GM23338 (cell line): ENCODE data around the gene KDELR1. TPM values are rescaled to one million over a fixed set of nuclear protein-coding genes. Genes with fewer than 3 reads are reported as not detected.

Experiments
- ATAC-seq: fragments of 200-7000 bp; cut with Tn5 transposase; 3 replicates; pipeline ENCODE4 v1.9.1; 2020
- DNase-seq: peaks from one replicate; pipeline ENCODE4 v3.0.0-alpha.2; 2015; ENCODE audit warnings: low spot score
- H2AFZ ChIP-seq: fragments of 200-600 bp; sonication (generic); 2 replicates; pipeline ENCODE4 v1.8.0; 2016; ENCODE audit warnings: antibody characterized with exemption, mild to moderate bottlenecking, moderate library complexity
- H3F3A ChIP-seq: fragments of 200-600 bp; sonication (generic); replicated peaks from 2 replicates; pipeline ENCODE4 v1.8.0; 2017; ENCODE audit warnings: antibody characterized with exemption, mixed run types, low read depth
- H3K27ac ChIP-seq: fragments of 200-600 bp; sonication (generic); 2 replicates; pipeline ENCODE4 v1.6.1; 2016; ENCODE audit warnings: low read depth
- H3K27me3 ChIP-seq: fragments of 200-600 bp; sonication (generic); 2 replicates; pipeline ENCODE4 v1.8.0; 2016; ENCODE audit warnings: mild to moderate bottlenecking, mixed run types, moderate library complexity; ENCODE audit not compliant: insufficient read depth
- H3K36me3 ChIP-seq: fragments of 200-600 bp; sonication (generic); 2 replicates; pipeline ENCODE4 v1.8.0; 2016; ENCODE audit warnings: mild to moderate bottlenecking; ENCODE audit not compliant: insufficient read depth
- H3K4me1 ChIP-seq: fragments of 200-600 bp; sonication (generic); 2 replicates; pipeline ENCODE4 v1.8.0; 2016; ENCODE audit warnings: mild to moderate bottlenecking, moderate library complexity; ENCODE audit not compliant: insufficient read depth
- H3K4me2 ChIP-seq: fragments of 200-600 bp; sonication (generic); 2 replicates; pipeline ENCODE4 v1.7.1; 2017; ENCODE audit warnings: mixed run types
- H3K4me3 ChIP-seq: fragments of 200-600 bp; sonication (generic); 2 replicates; pipeline ENCODE4 v1.6.1; 2016; ENCODE audit warnings: mixed run types
- H3K79me2 ChIP-seq: fragments of 200-600 bp; sonication (generic); replicated peaks from 2 replicates; pipeline ENCODE4 v1.8.0; 2017; ENCODE audit warnings: mild to moderate bottlenecking; ENCODE audit not compliant: insufficient read depth
- H3K9me2 ChIP-seq: fragments of 200-600 bp; sonication (generic); 2 replicates; pipeline ENCODE4 v1.8.0; 2017; ENCODE audit not compliant: insufficient read depth
- H4K20me1 ChIP-seq: fragments of 200-600 bp; sonication (generic); replicated peaks from 2 replicates; pipeline ENCODE4 v1.8.0; 2017; ENCODE audit warnings: mild to moderate bottlenecking; ENCODE audit not compliant: insufficient read depth
- H3K27ac Mint-ChIP-seq: 2 replicates; pipeline ENCODE4 v1.8.0; 2020; ENCODE audit warnings: inconsistent platforms, mild to moderate bottlenecking, moderate library complexity, mixed read lengths
- H3K27me3 Mint-ChIP-seq: 3 replicates; pipeline ENCODE4 v1.8.0; 2022; ENCODE audit warnings: low read depth, mild to moderate bottlenecking, moderate library complexity, mixed read lengths, inconsistent platforms; ENCODE audit not compliant: insufficient read depth, poor library complexity
- H3K36me3 Mint-ChIP-seq: 3 replicates; pipeline ENCODE4 v1.8.0; 2021; ENCODE audit warnings: low read depth, mild to moderate bottlenecking, inconsistent platforms, moderate library complexity, mixed read lengths
- H3K4me1 Mint-ChIP-seq: 3 replicates; pipeline ENCODE4 v1.8.0; 2020; ENCODE audit warnings: mild to moderate bottlenecking, inconsistent platforms, mixed read lengths
- H3K4me3 Mint-ChIP-seq: 3 replicates; pipeline ENCODE4 v1.8.0; 2021; ENCODE audit warnings: moderate library complexity, mild to moderate bottlenecking, inconsistent platforms, mixed read lengths
- H3K9me3 Mint-ChIP-seq: 3 replicates; pipeline ENCODE4 v1.8.0; 2020; ENCODE audit warnings: moderate library complexity, mild to moderate bottlenecking, inconsistent platforms, mixed read lengths
- EZH2 ChIP-seq: fragments of 200-600 bp; sonication (generic); IDR thresholded peaks from one replicate; pipeline ENCODE4 v1.8.0; 2017; ENCODE audit warnings: antibody characterized with exemption, mild to moderate bottlenecking, low read depth; ENCODE audit not compliant: unreplicated experiment
- JUNB ChIP-seq: IDR thresholded peaks from one replicate; pipeline ENCODE4 v1.6.1; 2016; ENCODE audit warnings: antibody characterized with exemption; ENCODE audit not compliant: unreplicated experiment
- polyA plus RNA-seq: library from polyadenylated mRNA; unstranded; fragments of >200 nt; fragmentation: Nextera tagmentation; extraction: Ambion mirVana; gene quantifications from 2 replicates; pipeline ENCODE4 v1.2.1, GENCODE V29; 2016
- total RNA-seq: library from RNA; depleted of rRNA; stranded (reverse); fragments of >200 nt; shearing (Covaris generic); gene quantifications from 2 replicates; pipeline ENCODE4 v1.2.3, GENCODE V29; 2014
- TF ChIP-seq, protein P1 (sequence below): fragments of 250-450 bp; sonication (Bioruptor Pico); IDR thresholded peaks from 2 replicates; pipeline ENCODE4 v1.5.0; 2020; ENCODE audit warnings: mild to moderate bottlenecking, moderate library complexity
- TF ChIP-seq, protein P2 (sequence below): IDR thresholded peaks from 2 replicates; pipeline ENCODE4 v1.6.1; 2016; ENCODE audit warnings: antibody characterized with exemption
- TF ChIP-seq, protein P3 (sequence below): IDR thresholded peaks from one replicate; pipeline ENCODE4 v1.6.1; 2018; ENCODE audit warnings: antibody characterized with exemption; ENCODE audit not compliant: unreplicated experiment

The KDELR1 gene
- total and polyA plus RNA-seq, 2 experiments from 2014 or later: 176 to 184 TPM

DNA sequence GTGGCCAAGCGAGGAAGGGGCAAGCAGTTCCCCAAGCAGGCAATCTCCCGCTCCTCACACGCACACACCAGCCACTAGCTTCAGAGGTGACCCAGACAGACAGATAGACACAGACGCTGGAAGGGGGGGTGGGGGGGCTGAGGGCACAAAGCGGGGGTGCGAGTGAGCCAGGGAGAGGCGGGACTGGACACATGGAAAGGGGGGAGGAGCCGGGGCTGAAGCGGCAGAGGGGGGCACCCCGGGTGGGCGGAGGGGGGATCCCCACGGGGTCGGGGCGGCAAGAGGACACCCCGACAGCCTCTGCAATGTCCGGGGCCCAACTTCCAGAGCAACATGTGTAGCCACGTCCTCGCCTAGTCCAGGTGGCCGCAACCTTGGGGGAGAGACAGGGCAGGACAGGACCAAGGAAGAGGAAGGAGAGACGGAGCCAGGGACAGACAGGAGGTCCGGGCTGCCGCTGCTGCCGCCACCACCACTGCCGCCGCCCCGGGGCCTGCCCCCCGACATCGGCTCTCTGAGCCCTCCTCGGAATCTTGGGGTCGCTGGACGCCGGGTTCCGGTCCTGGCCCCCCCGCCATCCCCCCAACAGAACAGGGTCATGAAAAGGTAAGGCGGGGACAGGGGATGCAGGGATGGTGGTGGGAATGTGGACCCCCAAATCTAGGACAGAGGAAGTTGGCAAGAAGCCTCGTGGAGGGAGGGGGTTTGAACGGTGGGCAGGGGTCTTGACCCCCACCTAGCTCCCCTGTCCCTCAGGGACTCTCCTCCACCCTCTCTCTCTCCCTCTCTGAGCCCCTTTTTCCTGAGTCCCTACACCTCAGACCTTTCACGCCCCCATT, 3.2 kb upstream of the KDELR1 start:
- H3K79me2 ChIP-seq: peaks cover 13% of the 10 kb centered on the region
- peak overlapping the region; percentile 95 for H3K4me2 ChIP-seq
- DNase-seq: peak; percentile 50
- no peak overlapping the region for H3K27ac ChIP-seq
- no peaks in the 10 kb centered on the region for H3K9me2 ChIP-seq
- H3K27me3 ChIP-seq: peaks cover 62% of the 10 kb centered on the region
- H3K4me3 ChIP-seq: peak overlapping the region; percentile 74
- H3K36me3 ChIP-seq: no peaks in the 10 kb centered on the region
- no peak overlapping the region for H2AFZ ChIP-seq
- TF ChIP-seq, protein P1, sequence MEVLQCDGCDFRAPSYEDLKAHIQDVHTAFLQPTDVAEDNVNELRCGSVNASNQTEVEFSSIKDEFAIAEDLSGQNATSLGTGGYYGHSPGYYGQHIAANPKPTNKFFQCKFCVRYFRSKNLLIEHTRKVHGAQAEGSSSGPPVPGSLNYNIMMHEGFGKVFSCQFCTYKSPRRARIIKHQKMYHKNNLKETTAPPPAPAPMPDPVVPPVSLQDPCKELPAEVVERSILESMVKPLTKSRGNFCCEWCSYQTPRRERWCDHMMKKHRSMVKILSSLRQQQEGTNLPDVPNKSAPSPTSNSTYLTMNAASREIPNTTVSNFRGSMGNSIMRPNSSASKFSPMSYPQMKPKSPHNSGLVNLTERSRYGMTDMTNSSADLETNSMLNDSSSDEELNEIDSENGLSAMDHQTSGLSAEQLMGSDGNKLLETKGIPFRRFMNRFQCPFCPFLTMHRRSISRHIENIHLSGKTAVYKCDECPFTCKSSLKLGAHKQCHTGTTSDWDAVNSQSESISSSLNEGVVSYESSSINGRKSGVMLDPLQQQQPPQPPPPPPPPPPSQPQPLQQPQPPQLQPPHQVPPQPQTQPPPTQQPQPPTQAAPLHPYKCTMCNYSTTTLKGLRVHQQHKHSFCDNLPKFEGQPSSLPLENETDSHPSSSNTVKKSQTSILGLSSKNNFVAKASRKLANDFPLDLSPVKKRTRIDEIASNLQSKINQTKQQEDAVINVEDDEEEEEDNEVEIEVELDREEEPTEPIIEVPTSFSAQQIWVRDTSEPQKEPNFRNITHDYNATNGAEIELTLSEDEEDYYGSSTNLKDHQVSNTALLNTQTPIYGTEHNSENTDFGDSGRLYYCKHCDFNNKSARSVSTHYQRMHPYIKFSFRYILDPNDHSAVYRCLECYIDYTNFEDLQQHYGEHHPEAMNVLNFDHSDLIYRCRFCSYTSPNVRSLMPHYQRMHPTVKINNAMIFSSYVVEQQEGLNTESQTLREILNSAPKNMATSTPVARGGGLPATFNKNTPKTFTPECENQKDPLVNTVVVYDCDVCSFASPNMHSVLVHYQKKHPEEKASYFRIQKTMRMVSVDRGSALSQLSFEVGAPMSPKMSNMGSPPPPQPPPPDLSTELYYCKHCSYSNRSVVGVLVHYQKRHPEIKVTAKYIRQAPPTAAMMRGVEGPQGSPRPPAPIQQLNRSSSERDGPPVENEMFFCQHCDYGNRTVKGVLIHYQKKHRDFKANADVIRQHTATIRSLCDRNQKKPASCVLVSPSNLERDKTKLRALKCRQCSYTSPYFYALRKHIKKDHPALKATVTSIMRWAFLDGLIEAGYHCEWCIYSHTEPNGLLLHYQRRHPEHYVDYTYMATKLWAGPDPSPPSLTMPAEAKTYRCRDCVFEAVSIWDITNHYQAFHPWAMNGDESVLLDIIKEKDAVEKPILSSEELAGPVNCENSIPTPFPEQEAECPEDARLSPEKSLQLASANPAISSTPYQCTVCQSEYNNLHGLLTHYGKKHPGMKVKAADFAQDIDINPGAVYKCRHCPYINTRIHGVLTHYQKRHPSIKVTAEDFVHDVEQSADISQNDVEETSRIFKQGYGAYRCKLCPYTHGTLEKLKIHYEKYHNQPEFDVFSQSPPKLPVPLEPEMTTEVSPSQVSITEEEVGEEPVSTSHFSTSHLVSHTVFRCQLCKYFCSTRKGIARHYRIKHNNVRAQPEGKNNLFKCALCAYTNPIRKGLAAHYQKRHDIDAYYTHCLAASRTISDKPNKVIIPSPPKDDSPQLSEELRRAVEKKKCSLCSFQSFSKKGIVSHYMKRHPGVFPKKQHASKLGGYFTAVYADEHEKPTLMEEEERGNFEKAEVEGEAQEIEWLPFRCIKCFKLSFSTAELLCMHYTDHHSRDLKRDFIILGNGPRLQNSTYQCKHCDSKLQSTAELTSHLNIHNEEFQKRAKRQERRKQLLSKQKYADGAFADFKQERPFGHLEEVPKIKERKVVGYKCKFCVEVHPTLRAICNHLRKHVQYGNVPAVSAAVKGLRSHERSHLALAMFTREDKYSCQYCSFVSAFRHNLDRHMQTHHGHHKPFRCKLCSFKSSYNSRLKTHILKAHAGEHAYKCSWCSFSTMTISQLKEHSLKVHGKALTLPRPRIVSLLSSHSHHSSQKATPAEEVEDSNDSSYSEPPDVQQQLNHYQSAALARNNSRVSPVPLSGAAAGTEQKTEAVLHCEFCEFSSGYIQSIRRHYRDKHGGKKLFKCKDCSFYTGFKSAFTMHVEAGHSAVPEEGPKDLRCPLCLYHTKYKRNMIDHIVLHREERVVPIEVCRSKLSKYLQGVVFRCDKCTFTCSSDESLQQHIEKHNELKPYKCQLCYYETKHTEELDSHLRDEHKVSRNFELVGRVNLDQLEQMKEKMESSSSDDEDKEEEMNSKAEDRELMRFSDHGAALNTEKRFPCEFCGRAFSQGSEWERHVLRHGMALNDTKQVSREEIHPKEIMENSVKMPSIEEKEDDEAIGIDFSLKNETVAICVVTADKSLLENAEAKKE: no peak
- no peak for TF ChIP-seq JUNB
- TF ChIP-seq, protein P2, sequence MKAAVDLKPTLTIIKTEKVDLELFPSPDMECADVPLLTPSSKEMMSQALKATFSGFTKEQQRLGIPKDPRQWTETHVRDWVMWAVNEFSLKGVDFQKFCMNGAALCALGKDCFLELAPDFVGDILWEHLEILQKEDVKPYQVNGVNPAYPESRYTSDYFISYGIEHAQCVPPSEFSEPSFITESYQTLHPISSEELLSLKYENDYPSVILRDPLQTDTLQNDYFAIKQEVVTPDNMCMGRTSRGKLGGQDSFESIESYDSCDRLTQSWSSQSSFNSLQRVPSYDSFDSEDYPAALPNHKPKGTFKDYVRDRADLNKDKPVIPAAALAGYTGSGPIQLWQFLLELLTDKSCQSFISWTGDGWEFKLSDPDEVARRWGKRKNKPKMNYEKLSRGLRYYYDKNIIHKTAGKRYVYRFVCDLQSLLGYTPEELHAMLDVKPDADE: no peak
- TF ChIP-seq, protein P3, sequence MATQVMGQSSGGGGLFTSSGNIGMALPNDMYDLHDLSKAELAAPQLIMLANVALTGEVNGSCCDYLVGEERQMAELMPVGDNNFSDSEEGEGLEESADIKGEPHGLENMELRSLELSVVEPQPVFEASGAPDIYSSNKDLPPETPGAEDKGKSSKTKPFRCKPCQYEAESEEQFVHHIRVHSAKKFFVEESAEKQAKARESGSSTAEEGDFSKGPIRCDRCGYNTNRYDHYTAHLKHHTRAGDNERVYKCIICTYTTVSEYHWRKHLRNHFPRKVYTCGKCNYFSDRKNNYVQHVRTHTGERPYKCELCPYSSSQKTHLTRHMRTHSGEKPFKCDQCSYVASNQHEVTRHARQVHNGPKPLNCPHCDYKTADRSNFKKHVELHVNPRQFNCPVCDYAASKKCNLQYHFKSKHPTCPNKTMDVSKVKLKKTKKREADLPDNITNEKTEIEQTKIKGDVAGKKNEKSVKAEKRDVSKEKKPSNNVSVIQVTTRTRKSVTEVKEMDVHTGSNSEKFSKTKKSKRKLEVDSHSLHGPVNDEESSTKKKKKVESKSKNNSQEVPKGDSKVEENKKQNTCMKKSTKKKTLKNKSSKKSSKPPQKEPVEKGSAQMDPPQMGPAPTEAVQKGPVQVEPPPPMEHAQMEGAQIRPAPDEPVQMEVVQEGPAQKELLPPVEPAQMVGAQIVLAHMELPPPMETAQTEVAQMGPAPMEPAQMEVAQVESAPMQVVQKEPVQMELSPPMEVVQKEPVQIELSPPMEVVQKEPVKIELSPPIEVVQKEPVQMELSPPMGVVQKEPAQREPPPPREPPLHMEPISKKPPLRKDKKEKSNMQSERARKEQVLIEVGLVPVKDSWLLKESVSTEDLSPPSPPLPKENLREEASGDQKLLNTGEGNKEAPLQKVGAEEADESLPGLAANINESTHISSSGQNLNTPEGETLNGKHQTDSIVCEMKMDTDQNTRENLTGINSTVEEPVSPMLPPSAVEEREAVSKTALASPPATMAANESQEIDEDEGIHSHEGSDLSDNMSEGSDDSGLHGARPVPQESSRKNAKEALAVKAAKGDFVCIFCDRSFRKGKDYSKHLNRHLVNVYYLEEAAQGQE: no peak
- TF ChIP-seq EZH2: peak; percentile 42
- peak overlapping the region; percentile 73 for H3K4me3 Mint-ChIP-seq
- H3K36me3 Mint-ChIP-seq: peaks cover 7% of the 10 kb centered on the region; the same call in 1 of the 3 replicates
- peaks cover 15% of the 10 kb centered on the region for H3F3A ChIP-seq
- H3K9me3 Mint-ChIP-seq: peaks cover 4% of the 10 kb centered on the region; the same call in 2 of the 3 replicates
- no peaks in the 10 kb centered on the region for H4K20me1 ChIP-seq
- ATAC-seq: no peak
- H3K4me1 ChIP-seq: peaks cover 49% of the 10 kb centered on the region
- peaks cover 62% of the 10 kb centered on the region for H3K27me3 Mint-ChIP-seq
- H3K27ac Mint-ChIP-seq: no peak overlapping the region
- peaks cover 52% of the 10 kb centered on the region for H3K4me1 Mint-ChIP-seq
